Upper lobe of left lung (tissue), 4 donors: Measurements from ENCODE around the gene CBLB.

Experiments
- EP300 ChIP-seq, 4 donors: sonication (generic); formaldehyde crosslinking; IDR thresholded peaks; one replicate each; pipeline ENCODE4 v1.5.1; 2017; ENCODE audit warnings: antibody characterized with exemption in 4 of 4, control low read depth in 2 of 4
- POLR2A ChIP-seq, 4 donors: fragments of 450-650 bp; IDR thresholded peaks; one replicate each; pipeline ENCODE4 v1.5.1; 2016 to 2017; ENCODE audit warnings: antibody characterized with exemption in 4 of 4, mild to moderate bottlenecking in 2 of 4
- POLR2AphosphoS5 ChIP-seq, 2 donors: sonication (generic); formaldehyde crosslinking; IDR thresholded peaks; one replicate each; pipeline ENCODE4 v1.5.1; 2017; ENCODE audit warnings: antibody characterized with exemption in 2 of 2
- TF ChIP-seq, protein P1 (sequence below), 6 experiments: fragments of 450-650 bp in 4 of 6; fragments of 200-600 bp in 2 of 6; sonication (generic) in 2 of 6; IDR thresholded peaks; one replicate each; pipeline ENCODE4 v1.5.1; 2016 to 2019; ENCODE audit warnings: antibody characterized with exemption in 6 of 6

DNA sequence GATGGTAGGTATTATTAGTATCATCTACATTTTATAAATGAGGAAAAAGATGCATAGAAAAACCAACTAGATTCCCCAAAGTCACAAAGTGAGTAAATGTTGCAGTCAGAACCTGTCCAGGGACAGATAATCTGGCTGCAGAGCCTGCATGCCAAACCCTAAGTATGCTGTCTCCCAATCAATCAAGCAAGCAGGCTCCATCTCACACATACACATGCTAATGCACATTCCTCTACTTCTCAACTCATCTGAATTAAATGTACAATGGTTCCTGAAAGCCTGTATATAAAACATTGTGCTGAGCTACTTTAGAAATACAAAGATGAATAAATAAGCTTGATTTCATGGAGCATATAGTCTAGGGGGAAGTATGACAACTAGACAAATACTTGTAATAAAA is 101.0 kb downstream of the CBLB start:
- TF ChIP-seq, protein P1, sequence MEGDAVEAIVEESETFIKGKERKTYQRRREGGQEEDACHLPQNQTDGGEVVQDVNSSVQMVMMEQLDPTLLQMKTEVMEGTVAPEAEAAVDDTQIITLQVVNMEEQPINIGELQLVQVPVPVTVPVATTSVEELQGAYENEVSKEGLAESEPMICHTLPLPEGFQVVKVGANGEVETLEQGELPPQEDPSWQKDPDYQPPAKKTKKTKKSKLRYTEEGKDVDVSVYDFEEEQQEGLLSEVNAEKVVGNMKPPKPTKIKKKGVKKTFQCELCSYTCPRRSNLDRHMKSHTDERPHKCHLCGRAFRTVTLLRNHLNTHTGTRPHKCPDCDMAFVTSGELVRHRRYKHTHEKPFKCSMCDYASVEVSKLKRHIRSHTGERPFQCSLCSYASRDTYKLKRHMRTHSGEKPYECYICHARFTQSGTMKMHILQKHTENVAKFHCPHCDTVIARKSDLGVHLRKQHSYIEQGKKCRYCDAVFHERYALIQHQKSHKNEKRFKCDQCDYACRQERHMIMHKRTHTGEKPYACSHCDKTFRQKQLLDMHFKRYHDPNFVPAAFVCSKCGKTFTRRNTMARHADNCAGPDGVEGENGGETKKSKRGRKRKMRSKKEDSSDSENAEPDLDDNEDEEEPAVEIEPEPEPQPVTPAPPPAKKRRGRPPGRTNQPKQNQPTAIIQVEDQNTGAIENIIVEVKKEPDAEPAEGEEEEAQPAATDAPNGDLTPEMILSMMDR (IDR thresholded peaks at IDR 0.05), result no peak
- TF ChIP-seq POLR2AphosphoS5 (IDR thresholded peaks at IDR 0.05), result no peak
- no peak for TF ChIP-seq POLR2A (IDR thresholded peaks at IDR 0.05)
- no peak for TF ChIP-seq EP300 (IDR thresholded peaks at IDR 0.05)
